ENCODE results near the gene NAA40. TPM values are rescaled to one million over a fixed set of nuclear protein-coding genes. Genes with fewer than 3 reads are reported as not detected.

NAA40 gene
- total RNA-seq, 1 experiment from 2014 or later = 19.0 TPM

- peaks cover 3% of the 10 kb centered on the region; the same call in 1 of the 2 replicates for H3K79me2 ChIP-seq (ENCODE audit: low read length)
- H3K4me1 ChIP-seq (ENCODE audit: low read length) = no peaks in the 10 kb centered on the region
- no peak overlapping the region for H2AFZ ChIP-seq (ENCODE audit: low read length)
- H3K27ac ChIP-seq (ENCODE audit: low read length) = no peak overlapping the region
- H3K4me2 ChIP-seq (ENCODE audit: low read depth, low read length, poor library complexity, severe bottlenecking) = no peak overlapping the region
- H4K20me1 ChIP-seq (ENCODE audit: insufficient read depth, low read depth, low read length) = no peaks in the 10 kb centered on the region; the same call in 1 of the 2 replicates
- H3K9me2 ChIP-seq (replicated peaks; ENCODE audit: insufficient read depth, low read length) = no peaks in the 10 kb centered on the region
- H3K9ac ChIP-seq (ENCODE audit: low read length) = no peak overlapping the region
- no peaks in the 10 kb centered on the region for H3K9me3 ChIP-seq (ENCODE audit: low read length)
- H3K27me3 ChIP-seq (ENCODE audit: low read length) = no peaks in the 10 kb centered on the region
- H3K4me3 ChIP-seq (ENCODE audit: low read length) = no peak overlapping the region
- peaks cover 3% of the 10 kb centered on the region; the same call in 1 of the 2 replicates for H3K36me3 ChIP-seq (ENCODE audit: insufficient read depth, low read length)
- no peak for DNase-seq
Observed at GRCh38 chr11:63996512-63996911, 57.7 kb downstream of the NAA40 start.

- no peak overlapping the region for H2AFZ ChIP-seq (ENCODE audit: low read length)
- H3K4me3 ChIP-seq (ENCODE audit: low read length) = no peak overlapping the region
- no peak overlapping the region for H3K4me2 ChIP-seq (ENCODE audit: low read depth, low read length, poor library complexity, severe bottlenecking)
- no peak for DNase-seq
- H4K20me1 ChIP-seq (ENCODE audit: insufficient read depth, low read depth, low read length) = peaks cover 5% of the 10 kb centered on the region; the same call in 1 of the 2 replicates
- no peaks in the 10 kb centered on the region for H3K9me2 ChIP-seq (replicated peaks; ENCODE audit: insufficient read depth, low read length)
- no peak overlapping the region for H3K9ac ChIP-seq (ENCODE audit: low read length)
- H3K27ac ChIP-seq (ENCODE audit: low read length) = no peak overlapping the region
- peaks cover 3% of the 10 kb centered on the region; the same call in 1 of the 2 replicates for H3K36me3 ChIP-seq (ENCODE audit: insufficient read depth, low read length)
- no peaks in the 10 kb centered on the region for H3K9me3 ChIP-seq (ENCODE audit: low read length)
- peaks cover 3% of the 10 kb centered on the region; the same call in 1 of the 2 replicates for H3K79me2 ChIP-seq (ENCODE audit: low read length)
- no peaks in the 10 kb centered on the region for H3K27me3 ChIP-seq (ENCODE audit: low read length)
- H3K4me1 ChIP-seq (ENCODE audit: low read length) = no peaks in the 10 kb centered on the region
Observed at GRCh38 chr11:63997104-63997700, 58.4 kb downstream of the NAA40 start.

- peaks cover 6% of the 10 kb centered on the region; the same call in 1 of the 2 replicates for H4K20me1 ChIP-seq (ENCODE audit: insufficient read depth, low read depth, low read length)
- H3K4me2 ChIP-seq (ENCODE audit: low read depth, low read length, poor library complexity, severe bottlenecking) = no peak overlapping the region
- H2AFZ ChIP-seq (ENCODE audit: low read length) = no peak overlapping the region
- H3K4me1 ChIP-seq (ENCODE audit: low read length) = no peaks in the 10 kb centered on the region
- no peak for DNase-seq
- H3K9me2 ChIP-seq (replicated peaks; ENCODE audit: insufficient read depth, low read length) = no peaks in the 10 kb centered on the region
- H3K36me3 ChIP-seq (ENCODE audit: insufficient read depth, low read length) = peaks cover 3% of the 10 kb centered on the region; the same call in 1 of the 2 replicates
- no peaks in the 10 kb centered on the region for H3K27me3 ChIP-seq (ENCODE audit: low read length)
- H3K27ac ChIP-seq (ENCODE audit: low read length) = no peak overlapping the region
- H3K4me3 ChIP-seq (ENCODE audit: low read length) = no peak overlapping the region
- no peaks in the 10 kb centered on the region for H3K9me3 ChIP-seq (ENCODE audit: low read length)
- no peak overlapping the region for H3K9ac ChIP-seq (ENCODE audit: low read length)
- H3K79me2 ChIP-seq (ENCODE audit: low read length) = peaks cover 3% of the 10 kb centered on the region; the same call in 1 of the 2 replicates
Observed at GRCh38 chr11:63997801-63998337, 59.1 kb downstream of the NAA40 start.

GRCh38 chr11:63998558-63999348 is 60.0 kb downstream of the NAA40 start:
- no peaks in the 10 kb centered on the region for H3K9me3 ChIP-seq (ENCODE audit: low read length)
- H3K9me2 ChIP-seq (replicated peaks; ENCODE audit: insufficient read depth, low read length) = no peaks in the 10 kb centered on the region
- no peak for DNase-seq
- no peaks in the 10 kb centered on the region for H3K27me3 ChIP-seq (ENCODE audit: low read length)
- H4K20me1 ChIP-seq (ENCODE audit: insufficient read depth, low read depth, low read length) = peaks cover 6% of the 10 kb centered on the region; the same call in 1 of the 2 replicates
- no peak overlapping the region for H2AFZ ChIP-seq (ENCODE audit: low read length)
- H3K79me2 ChIP-seq (ENCODE audit: low read length) = no peaks in the 10 kb centered on the region
- H3K27ac ChIP-seq (ENCODE audit: low read length) = no peak overlapping the region
- no peak overlapping the region for H3K4me3 ChIP-seq (ENCODE audit: low read length)
- no peak overlapping the region for H3K9ac ChIP-seq (ENCODE audit: low read length)
- no peaks in the 10 kb centered on the region for H3K4me1 ChIP-seq (ENCODE audit: low read length)
- H3K36me3 ChIP-seq (ENCODE audit: insufficient read depth, low read length) = peaks cover 3% of the 10 kb centered on the region; the same call in 1 of the 2 replicates
- no peak overlapping the region for H3K4me2 ChIP-seq (ENCODE audit: low read depth, low read length, poor library complexity, severe bottlenecking)

- Histone ChIP-seq H3K4me3 (ENCODE audit: low read length) (no peak overlapping the region), H3K27me3 (ENCODE audit: low read length) (no peaks in the 10 kb centered on the region), H2AFZ (ENCODE audit: low read length) (no peak overlapping the region), H3K4me2 (ENCODE audit: low read depth, low read length, poor library complexity, severe bottlenecking) (no peak overlapping the region), H3K79me2 (ENCODE audit: low read length) (no peaks in the 10 kb centered on the region), H4K20me1 (ENCODE audit: insufficient read depth, low read depth, low read length) (peaks cover 6% of the 10 kb centered on the region; the same call in 1 of the 2 replicates), H3K27ac (ENCODE audit: low read length) (no peak overlapping the region), H3K9me3 (ENCODE audit: low read length) (no peaks in the 10 kb centered on the region), H3K36me3 (ENCODE audit: insufficient read depth, low read length) (peaks cover 3% of the 10 kb centered on the region; the same call in 1 of the 2 replicates), H3K9ac (ENCODE audit: low read length) (no peak overlapping the region), H3K9me2 (replicated peaks; ENCODE audit: insufficient read depth, low read length) (no peaks in the 10 kb centered on the region), H3K4me1 (ENCODE audit: low read length) (no peaks in the 10 kb centered on the region)
- no peak for DNase-seq
Observed at GRCh38 chr11:63999349-64000025, 60.7 kb downstream of the NAA40 start.

- H3K36me3 ChIP-seq (ENCODE audit: insufficient read depth, low read length) = peaks cover 3% of the 10 kb centered on the region; the same call in 1 of the 2 replicates
- no peaks in the 10 kb centered on the region for H3K9me2 ChIP-seq (replicated peaks; ENCODE audit: insufficient read depth, low read length)
- no peak overlapping the region for H3K27ac ChIP-seq (ENCODE audit: low read length)
- peak; percentile 55 for DNase-seq
- no peaks in the 10 kb centered on the region for H3K27me3 ChIP-seq (ENCODE audit: low read length)
- no peaks in the 10 kb centered on the region for H3K4me1 ChIP-seq (ENCODE audit: low read length)
- H3K79me2 ChIP-seq (ENCODE audit: low read length) = no peaks in the 10 kb centered on the region
- H3K9me3 ChIP-seq (ENCODE audit: low read length) = no peaks in the 10 kb centered on the region
- no peak overlapping the region for H3K9ac ChIP-seq (ENCODE audit: low read length)
- peaks cover 6% of the 10 kb centered on the region; the same call in 1 of the 2 replicates for H4K20me1 ChIP-seq (ENCODE audit: insufficient read depth, low read depth, low read length)
- no peak overlapping the region for H2AFZ ChIP-seq (ENCODE audit: low read length)
- H3K4me3 ChIP-seq (ENCODE audit: low read length) = no peak overlapping the region
- no peak overlapping the region for H3K4me2 ChIP-seq (ENCODE audit: low read depth, low read length, poor library complexity, severe bottlenecking)
Observed at GRCh38 chr11:64000026-64000739, 61.4 kb downstream of the NAA40 start.

- Histone ChIP-seq H3K36me3 (ENCODE audit: insufficient read depth, low read length) (peaks cover 3% of the 10 kb centered on the region; the same call in 1 of the 2 replicates), H4K20me1 (ENCODE audit: insufficient read depth, low read depth, low read length) (peaks cover 6% of the 10 kb centered on the region; the same call in 1 of the 2 replicates), H2AFZ (ENCODE audit: low read length) (no peak overlapping the region), H3K27me3 (ENCODE audit: low read length) (no peaks in the 10 kb centered on the region), H3K27ac (ENCODE audit: low read length) (no peak overlapping the region), H3K4me1 (ENCODE audit: low read length) (no peaks in the 10 kb centered on the region), H3K4me2 (ENCODE audit: low read depth, low read length, poor library complexity, severe bottlenecking) (no peak overlapping the region), H3K9me3 (ENCODE audit: low read length) (no peaks in the 10 kb centered on the region), H3K9me2 (replicated peaks; ENCODE audit: insufficient read depth, low read length) (no peaks in the 10 kb centered on the region), H3K79me2 (ENCODE audit: low read length) (no peaks in the 10 kb centered on the region), H3K4me3 (ENCODE audit: low read length) (no peak overlapping the region), H3K9ac (ENCODE audit: low read length) (no peak overlapping the region)
- no peak for DNase-seq
Observed at GRCh38 chr11:64000740-64001483, 62.1 kb downstream of the NAA40 start.
